Peyer's patch (tissue), 4 donors: Measurements from ENCODE around the gene ADAMTSL3. TPM values are rescaled to one million over a fixed set of nuclear protein-coding genes. Genes with fewer than 3 reads are reported as not detected.

Experiments used
- DNase-seq, 3 donors: peaks; one replicate each; pipeline ENCODE4 v3.0.0-alpha.2; 2017 to 2019
- H3K27ac ChIP-seq, 4 donors: fragments of 200-600 bp; sonication (generic); one replicate each; pipeline ENCODE4 v1.5.1; 2016 to 2019
- H3K27me3 ChIP-seq, 2 donors: fragments of 200-600 bp; sonication (generic); one replicate each; pipeline ENCODE4 v1.5.1; 2019
- H3K36me3 ChIP-seq, 3 donors: fragments of 200-600 bp; sonication (generic); one replicate each; pipeline ENCODE4 v1.5.1; 2016 to 2019
- H3K4me1 ChIP-seq, 4 donors: fragments of 200-600 bp; sonication (generic); one replicate each; pipeline ENCODE4 v1.5.1; 2016 to 2019
- H3K4me3 ChIP-seq, 4 donors: fragments of 200-600 bp; sonication (generic); 1 replicate in 3 of 4; 2 replicates in 1 of 4; pipeline ENCODE4 v1.5.1; 2016 to 2019; ENCODE audit warnings: mild to moderate bottlenecking in 1 of 4
- H3K9me3 ChIP-seq, 4 donors: fragments of 200-600 bp; sonication (generic); one replicate each; pipeline ENCODE4 v1.5.1; 2016 to 2019; ENCODE audit warnings: mild to moderate bottlenecking in 1 of 4
- POLR2A ChIP-seq, 2 donors: fragments of 450-650 bp; IDR thresholded peaks; one replicate each; pipeline ENCODE4 v1.5.1; 2017; ENCODE audit warnings: antibody characterized with exemption in 2 of 2, mild to moderate bottlenecking in 2 of 2, moderate library complexity in 2 of 2
- total RNA-seq, 4 donors: library from RNA; depleted of rRNA; stranded (reverse); fragments of >200 nt; gene quantifications; one replicate each; pipeline ENCODE4 v1.1.0, GENCODE V29; 2016
- TF ChIP-seq, protein P1 (sequence below), 6 experiments: fragments of 450-650 bp in 4 of 6; fragments of 200-600 bp in 2 of 6; sonication (generic) in 1 of 6; IDR thresholded peaks; one replicate each; pipeline ENCODE4 v1.5.1; 2017 to 2019; ENCODE audit warnings: antibody characterized with exemption in 6 of 6, mild to moderate bottlenecking in 3 of 6, moderate library complexity in 1 of 6

ADAMTSL3 gene
- total RNA-seq, 4 donors from 2014 or later: 0.94 to 9.1 (median 2.8) TPM

DNA sequence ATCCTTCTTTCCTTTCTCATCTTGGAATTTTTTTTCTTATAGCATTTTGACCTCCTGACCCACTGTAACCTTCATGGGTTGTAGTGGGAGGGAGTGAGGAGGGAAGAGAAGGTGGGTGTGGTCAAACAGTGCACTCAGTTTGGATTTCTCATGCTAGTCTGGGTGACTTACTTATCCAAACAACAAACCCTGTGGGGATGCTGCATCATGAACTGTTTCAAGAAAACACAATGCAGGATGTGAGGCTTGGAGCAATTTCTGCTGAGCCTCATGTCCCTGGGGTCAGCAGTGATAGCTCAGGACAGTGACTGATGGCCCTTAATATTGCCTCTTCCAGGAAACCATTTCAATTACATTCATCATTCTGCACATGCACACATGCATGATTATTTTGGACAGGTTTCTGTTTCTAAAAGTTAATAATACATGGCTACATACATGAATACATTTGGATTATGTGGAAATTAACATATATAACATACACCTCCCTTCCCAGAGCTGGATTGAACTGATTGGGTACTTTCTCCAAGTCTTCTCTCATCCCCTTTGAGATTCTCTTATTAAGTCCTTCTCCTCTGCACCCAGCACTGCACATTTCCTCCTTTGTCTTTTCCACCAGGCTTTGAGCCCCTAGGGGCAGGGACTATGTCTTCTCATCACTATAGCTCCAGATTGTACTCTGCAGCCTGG, 61.2 kb downstream of the ADAMTSL3 start:
- TF ChIP-seq, protein P1, sequence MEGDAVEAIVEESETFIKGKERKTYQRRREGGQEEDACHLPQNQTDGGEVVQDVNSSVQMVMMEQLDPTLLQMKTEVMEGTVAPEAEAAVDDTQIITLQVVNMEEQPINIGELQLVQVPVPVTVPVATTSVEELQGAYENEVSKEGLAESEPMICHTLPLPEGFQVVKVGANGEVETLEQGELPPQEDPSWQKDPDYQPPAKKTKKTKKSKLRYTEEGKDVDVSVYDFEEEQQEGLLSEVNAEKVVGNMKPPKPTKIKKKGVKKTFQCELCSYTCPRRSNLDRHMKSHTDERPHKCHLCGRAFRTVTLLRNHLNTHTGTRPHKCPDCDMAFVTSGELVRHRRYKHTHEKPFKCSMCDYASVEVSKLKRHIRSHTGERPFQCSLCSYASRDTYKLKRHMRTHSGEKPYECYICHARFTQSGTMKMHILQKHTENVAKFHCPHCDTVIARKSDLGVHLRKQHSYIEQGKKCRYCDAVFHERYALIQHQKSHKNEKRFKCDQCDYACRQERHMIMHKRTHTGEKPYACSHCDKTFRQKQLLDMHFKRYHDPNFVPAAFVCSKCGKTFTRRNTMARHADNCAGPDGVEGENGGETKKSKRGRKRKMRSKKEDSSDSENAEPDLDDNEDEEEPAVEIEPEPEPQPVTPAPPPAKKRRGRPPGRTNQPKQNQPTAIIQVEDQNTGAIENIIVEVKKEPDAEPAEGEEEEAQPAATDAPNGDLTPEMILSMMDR (IDR thresholded peaks at IDR 0.05): no peak
- Histone ChIP-seq H3K27ac (no peak overlapping the region), H3K9me3 (no peaks in the 10 kb centered on the region), H3K4me3 (no peak overlapping the region), H3K36me3 (no peaks in the 10 kb centered on the region), H3K27me3 (no peaks in the 10 kb centered on the region), H3K4me1 (no peaks in the 10 kb centered on the region)
- no peak for DNase-seq

DNA sequence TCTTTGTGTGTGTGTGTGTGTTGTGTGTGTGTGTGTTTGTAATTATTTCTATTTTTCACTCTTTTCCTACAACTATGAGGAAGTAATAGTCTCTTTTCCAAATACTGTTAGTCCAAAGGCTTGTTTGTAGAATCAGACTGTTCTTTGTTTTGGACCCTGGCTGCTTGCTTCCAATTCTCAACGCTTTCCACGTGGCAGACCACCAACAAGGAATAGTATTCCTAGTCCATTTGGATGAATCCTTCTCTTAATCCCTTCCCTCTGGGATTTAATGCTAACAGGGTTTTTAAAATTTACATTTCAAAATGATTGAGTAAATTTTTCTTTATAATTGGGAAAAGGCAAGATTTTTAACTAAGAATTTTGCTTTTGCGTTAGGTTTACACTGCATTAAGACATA, 62.7 kb downstream of the ADAMTSL3 start:
- Histone ChIP-seq H3K4me3 (no peak overlapping the region), H3K36me3 (no peaks in the 10 kb centered on the region), H3K9me3 (no peaks in the 10 kb centered on the region), H3K27me3 (no peaks in the 10 kb centered on the region), H3K4me1 (no peaks in the 10 kb centered on the region), H3K27ac (no peak overlapping the region)
- TF ChIP-seq, protein P1 (IDR thresholded peaks at IDR 0.05): no peak
- TF ChIP-seq POLR2A (IDR thresholded peaks at IDR 0.05): no peak
- DNase-seq: no peak

DNA sequence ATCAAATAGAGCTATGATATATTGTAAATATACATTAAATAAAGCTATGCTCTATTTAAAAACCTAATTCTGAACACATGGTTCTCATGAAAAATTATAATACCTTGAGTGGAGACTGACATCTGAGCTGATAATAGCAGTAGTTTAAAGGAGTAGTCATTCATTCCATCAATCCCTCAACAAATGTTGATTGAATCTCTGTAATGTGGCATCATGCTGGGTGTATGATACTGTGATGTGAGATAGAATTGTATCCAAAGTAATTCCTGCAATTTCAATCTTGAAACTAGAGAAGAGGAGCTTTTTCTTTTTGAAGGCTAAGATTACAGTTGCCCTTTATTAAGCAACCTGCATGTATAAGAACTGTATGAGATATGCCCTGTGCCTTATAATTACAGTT, 63.1 kb downstream of the ADAMTSL3 start:
- H3K27me3 ChIP-seq: no peaks in the 10 kb centered on the region
- H3K4me1 ChIP-seq: no peaks in the 10 kb centered on the region
- no peaks in the 10 kb centered on the region for H3K9me3 ChIP-seq
- H3K27ac ChIP-seq: no peak overlapping the region
- no peaks in the 10 kb centered on the region for H3K36me3 ChIP-seq
- TF ChIP-seq, protein P1 (IDR thresholded peaks at IDR 0.05): no peak
- TF ChIP-seq POLR2A (IDR thresholded peaks at IDR 0.05): no peak
- no peak for DNase-seq
- H3K4me3 ChIP-seq: no peak overlapping the region

DNA sequence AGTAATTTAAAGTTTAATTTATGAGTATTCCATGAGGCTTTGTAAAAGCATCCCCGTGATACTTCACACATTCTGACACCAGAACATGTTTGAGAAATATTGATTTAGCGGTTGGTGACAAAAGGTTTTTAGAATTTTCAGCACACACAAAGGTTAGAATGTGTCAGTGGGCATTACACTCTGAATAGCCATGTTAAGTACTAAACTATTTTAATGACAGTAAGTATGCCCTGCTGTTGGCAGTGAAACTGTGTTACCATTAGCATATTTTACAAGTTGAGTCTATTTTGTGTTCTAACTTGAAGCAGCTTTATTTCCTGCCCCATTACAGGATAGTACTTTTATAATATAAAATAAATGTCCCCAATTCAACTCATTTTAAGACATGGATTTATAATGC, 66.5 kb downstream of the ADAMTSL3 start:
- H3K36me3 ChIP-seq: no peaks in the 10 kb centered on the region
- H3K4me3 ChIP-seq: no peak overlapping the region
- H3K4me1 ChIP-seq: no peaks in the 10 kb centered on the region
- no peaks in the 10 kb centered on the region for H3K27me3 ChIP-seq
- H3K9me3 ChIP-seq: no peaks in the 10 kb centered on the region
- TF ChIP-seq, protein P1 (IDR thresholded peaks at IDR 0.05): no peak
- no peak for TF ChIP-seq POLR2A (IDR thresholded peaks at IDR 0.05)
- no peak for DNase-seq
- no peak overlapping the region for H3K27ac ChIP-seq

DNA sequence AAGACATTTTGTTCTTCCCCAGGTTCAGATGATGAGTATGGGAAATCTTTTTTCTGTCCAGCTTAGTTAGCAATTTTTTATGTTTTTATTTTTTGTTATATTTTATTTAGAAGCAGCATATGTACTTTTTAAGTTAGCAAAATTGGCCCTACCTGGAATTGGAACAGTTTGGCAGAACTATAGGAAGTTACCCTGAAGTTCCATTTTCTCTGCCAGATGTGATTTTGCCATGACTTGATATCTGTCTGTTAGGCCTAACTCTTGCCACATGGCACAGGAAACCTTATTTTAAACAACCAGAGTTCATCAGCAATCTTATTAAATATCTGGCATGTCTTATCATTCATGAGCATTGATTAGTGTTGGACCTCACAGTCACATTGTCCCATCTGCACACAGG, 67.1 kb downstream of the ADAMTSL3 start:
- Histone ChIP-seq H3K9me3 (no peaks in the 10 kb centered on the region), H3K27me3 (no peaks in the 10 kb centered on the region), H3K4me1 (no peaks in the 10 kb centered on the region), H3K36me3 (no peaks in the 10 kb centered on the region), H3K4me3 (no peak overlapping the region), H3K27ac (no peak overlapping the region)
- no peak for DNase-seq
- TF ChIP-seq POLR2A (IDR thresholded peaks at IDR 0.05): no peak
- TF ChIP-seq, protein P1 (IDR thresholded peaks at IDR 0.05): no peak

DNA sequence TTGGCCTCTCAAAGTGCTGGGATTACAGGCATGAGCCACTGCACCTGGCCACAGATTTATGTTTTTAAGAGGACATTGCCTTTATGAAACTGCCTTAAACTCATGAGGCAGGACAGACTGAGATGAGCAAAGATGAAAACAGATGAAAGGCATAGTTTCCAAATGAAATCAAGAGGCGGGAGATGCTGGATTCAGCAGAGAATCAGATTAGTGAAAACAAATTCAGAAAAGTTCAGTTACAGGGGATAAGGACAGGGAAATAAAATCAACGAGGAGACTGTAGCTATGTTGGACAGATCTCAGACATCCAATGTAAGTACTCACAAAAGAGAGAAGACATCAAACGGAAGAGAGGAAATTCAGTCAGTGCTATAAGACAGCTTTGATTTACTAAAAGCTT, 68.1 kb downstream of the ADAMTSL3 start:
- Histone ChIP-seq H3K4me1 (no peaks in the 10 kb centered on the region), H3K9me3 (no peaks in the 10 kb centered on the region), H3K27ac (no peak overlapping the region), H3K36me3 (no peaks in the 10 kb centered on the region), H3K4me3 (no peak overlapping the region), H3K27me3 (no peaks in the 10 kb centered on the region)
- no peak for DNase-seq
- no peak for TF ChIP-seq POLR2A (IDR thresholded peaks at IDR 0.05)
- TF ChIP-seq, protein P1 (IDR thresholded peaks at IDR 0.05): no peak
